ENCODE data around the gene ADAM8. TPM values are rescaled to one million over a fixed set of nuclear protein-coding genes. Genes with fewer than 3 reads are reported as not detected.

Gene ADAM8
- total and polyA plus RNA-seq, 2 of the 4 experiments (the other 2 are of a cell fraction) = under 0.01 to 0.74 TPM

- TF ChIP-seq RAD21 (IDR thresholded peaks at IDR 0.05; ENCODE audit: low read length) = no peak
Measured at GRCh38 chr10:133230387-133231195, 46.1 kb downstream of the ADAM8 start (continued).

- H2BK20ac ChIP-seq (ENCODE audit: low read depth, low read length) = no peak within 1 kb of the TSS
- H3K4me1 ChIP-seq (ENCODE audit: control insufficient read depth, insufficient read depth, low read length) = no peaks in the 10 kb centered on the region; the same call in 1 of the 2 replicates
- no peak within 1 kb of the TSS for H2AK5ac ChIP-seq (ENCODE audit: low read depth, low read length)
- no peak within 1 kb of the TSS for H4K5ac ChIP-seq (ENCODE audit: low read depth, low read length)
- no peak within 1 kb of the TSS for H3K4ac ChIP-seq (ENCODE audit: low read depth, low read length)
- no TSS peak for BruUV-seq (replicated peaks)
- dilution Hi-C loops (cut with HindIII; ENCODE audit: low sequenced_read_pairs, unreplicated experiment) (no loop called here), in situ Hi-C loops (cut with MboI; ENCODE audit: low sequenced_read_pairs) (no loop called here), intact Hi-C loops (cut with micrococcal nuclease) (no loop called here)
- no peak within 1 kb of the TSS for H3K27ac ChIP-seq (ENCODE audit: insufficient read depth, low read length)
- ChIA-PET CTCF (no interaction called here), POLR2A (ENCODE audit: unreplicated experiment) (no interaction called here)
- no peak within 1 kb of the TSS; the same call in 1 of the 2 replicates for H3K56ac ChIP-seq (ENCODE audit: extremely low read depth, insufficient read depth, low read length)
- H3K9ac ChIP-seq (ENCODE audit: low read depth, low read length) = no peak within 1 kb of the TSS
- H4K8ac ChIP-seq (ENCODE audit: low read depth in 2 of 2, low read length in 2 of 2) = no peak within 1 kb of the TSS
- H2AFZ ChIP-seq (replicated peaks; ENCODE audit: low read length, poor library complexity) = peak within 1 kb of the TSS; percentile 0
- no peak within 1 kb of the TSS for H3K4me3 ChIP-seq (ENCODE audit: insufficient read depth, low read depth, low read length)
- no peaks in the 10 kb centered on the region for H4K20me1 ChIP-seq (ENCODE audit: insufficient read depth, low read length)
- H3K4me2 ChIP-seq (ENCODE audit: low read depth, low read length) = no peak within 1 kb of the TSS
- DNase-seq = no peak
- no peak within 1 kb of the TSS for H2BK15ac ChIP-seq (ENCODE audit: low read depth, low read length)
- peaks cover 56% of the 10 kb centered on the region for H3K27me3 ChIP-seq (ENCODE audit: control insufficient read depth, insufficient read depth, low read length)
- no peaks in the 10 kb centered on the region for H3K9me1 ChIP-seq (ENCODE audit: insufficient read depth, low read length)
- no peak within 1 kb of the TSS for H2BK5ac ChIP-seq (ENCODE audit: low read depth, low read length, poor library complexity, severe bottlenecking)
- no peak within 1 kb of the TSS for H3K18ac ChIP-seq (ENCODE audit: low read depth, low read length)
- WGBS, 2 experiments (ENCODE audit: extremely low coverage in 2 of 2, insufficient read length in 1 of 2) = 0% methylated on average over 8 of the region's 49 CpGs; no CpG with 5 or more reads in 1 of the 2 experiments
- no peaks in the 10 kb centered on the region for H3K79me1 ChIP-seq (ENCODE audit: low read depth in 1 of 2, low read length in 2 of 2)
- H2BK120ac ChIP-seq (ENCODE audit: low read depth, low read length) = no peak within 1 kb of the TSS
- H3K9me3 ChIP-seq (ENCODE audit: control insufficient read depth, insufficient read depth, low read length) = 0 out of 2 replicates have a peak, but pooled peaks cover 2% of the 10 kb centered on the region
- H3K14ac ChIP-seq (replicated peaks; ENCODE audit: low read depth, low read length) = no peak within 1 kb of the TSS
- no peak for ATAC-seq (ENCODE audit: low read depth)
- no peak within 1 kb of the TSS for H2AK9ac ChIP-seq (replicated peaks; ENCODE audit: low read depth, low read length, poor library complexity)
- no peaks in the 10 kb centered on the region for H3K36me3 ChIP-seq (ENCODE audit: control insufficient read depth, insufficient read depth, low read length)
- no peak within 1 kb of the TSS for H3K23ac ChIP-seq (ENCODE audit: low read depth, low read length)
- no peak within 1 kb of the TSS for H4K91ac ChIP-seq (ENCODE audit: insufficient read depth, low read depth, low read length)
- TF ChIP-seq, protein P1, sequence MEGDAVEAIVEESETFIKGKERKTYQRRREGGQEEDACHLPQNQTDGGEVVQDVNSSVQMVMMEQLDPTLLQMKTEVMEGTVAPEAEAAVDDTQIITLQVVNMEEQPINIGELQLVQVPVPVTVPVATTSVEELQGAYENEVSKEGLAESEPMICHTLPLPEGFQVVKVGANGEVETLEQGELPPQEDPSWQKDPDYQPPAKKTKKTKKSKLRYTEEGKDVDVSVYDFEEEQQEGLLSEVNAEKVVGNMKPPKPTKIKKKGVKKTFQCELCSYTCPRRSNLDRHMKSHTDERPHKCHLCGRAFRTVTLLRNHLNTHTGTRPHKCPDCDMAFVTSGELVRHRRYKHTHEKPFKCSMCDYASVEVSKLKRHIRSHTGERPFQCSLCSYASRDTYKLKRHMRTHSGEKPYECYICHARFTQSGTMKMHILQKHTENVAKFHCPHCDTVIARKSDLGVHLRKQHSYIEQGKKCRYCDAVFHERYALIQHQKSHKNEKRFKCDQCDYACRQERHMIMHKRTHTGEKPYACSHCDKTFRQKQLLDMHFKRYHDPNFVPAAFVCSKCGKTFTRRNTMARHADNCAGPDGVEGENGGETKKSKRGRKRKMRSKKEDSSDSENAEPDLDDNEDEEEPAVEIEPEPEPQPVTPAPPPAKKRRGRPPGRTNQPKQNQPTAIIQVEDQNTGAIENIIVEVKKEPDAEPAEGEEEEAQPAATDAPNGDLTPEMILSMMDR (conservative IDR thresholded peaks at IDR 0.05; ENCODE audit: low read depth, low read length) = no peak
- TF ChIP-seq FOS (IDR thresholded peaks at IDR 0.05; ENCODE audit: low read depth, low read length) (no peak), BHLHE40 (IDR thresholded peaks at IDR 0.05; ENCODE audit: low read depth, low read length) (no peak), ELK1 (IDR thresholded peaks at IDR 0.05; ENCODE audit: borderline replicate concordance, low read depth, low read length) (no peak), MXI1 (IDR thresholded peaks at IDR 0.05; ENCODE audit: borderline replicate concordance, low read depth, low read length) (no peak), NFE2L2 (IDR thresholded peaks at IDR 0.05; ENCODE audit: low read depth, low read length) (no peak), MAZ (IDR thresholded peaks at IDR 0.05; ENCODE audit: borderline replicate concordance, low read depth, low read length) (no peak), MAFK (IDR thresholded peaks at IDR 0.05; ENCODE audit: low read depth, low read length) (no peak), SMC3 (IDR thresholded peaks at IDR 0.05; ENCODE audit: low read depth, low read length) (no peak), RFX5 (IDR thresholded peaks at IDR 0.05; ENCODE audit: low read depth, low read length) (no peak), RAD21 (IDR thresholded peaks at IDR 0.05; ENCODE audit: low read length) (no peak), POLR2A (IDR thresholded peaks at IDR 0.05; ENCODE audit: low read depth, low read length) (no peak)
- TF ChIP-seq, protein P2, sequence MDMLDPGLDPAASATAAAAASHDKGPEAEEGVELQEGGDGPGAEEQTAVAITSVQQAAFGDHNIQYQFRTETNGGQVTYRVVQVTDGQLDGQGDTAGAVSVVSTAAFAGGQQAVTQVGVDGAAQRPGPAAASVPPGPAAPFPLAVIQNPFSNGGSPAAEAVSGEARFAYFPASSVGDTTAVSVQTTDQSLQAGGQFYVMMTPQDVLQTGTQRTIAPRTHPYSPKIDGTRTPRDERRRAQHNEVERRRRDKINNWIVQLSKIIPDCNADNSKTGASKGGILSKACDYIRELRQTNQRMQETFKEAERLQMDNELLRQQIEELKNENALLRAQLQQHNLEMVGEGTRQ (IDR thresholded peaks at IDR 0.05; ENCODE audit: low read depth, low read length) = no peak
Measured at GRCh38 chr10:133230044-133230361, 46.7 kb downstream of the ADAM8 start, which contains the start of gene UTF1. UTF1 (plus strand) TSS chr10:133230217; CDS start chr10:133230289, 72 bp downstream.
